Parietal lobe (tissue), 2 donors: ENCODE data around the gene TNFRSF9. TPM values are rescaled to one million over a fixed set of nuclear protein-coding genes. Genes with fewer than 3 reads are reported as not detected.

ENCODE experiments used
- small RNA-seq: library from RNA; depleted of rRNA; stranded (forward); fragments of <200 nt; gene quantifications from one replicate; pipeline ENCODE3, GENCODE V24; 2014; ENCODE audit warnings: low replicate concordance
- total RNA-seq: library from RNA; depleted of rRNA; stranded (reverse); fragments of >200 nt; gene quantifications from one replicate; pipeline ENCODE4 v1.2.3, GENCODE V29; 2014

The TNFRSF9 gene
- not detected for total RNA-seq

DNA sequence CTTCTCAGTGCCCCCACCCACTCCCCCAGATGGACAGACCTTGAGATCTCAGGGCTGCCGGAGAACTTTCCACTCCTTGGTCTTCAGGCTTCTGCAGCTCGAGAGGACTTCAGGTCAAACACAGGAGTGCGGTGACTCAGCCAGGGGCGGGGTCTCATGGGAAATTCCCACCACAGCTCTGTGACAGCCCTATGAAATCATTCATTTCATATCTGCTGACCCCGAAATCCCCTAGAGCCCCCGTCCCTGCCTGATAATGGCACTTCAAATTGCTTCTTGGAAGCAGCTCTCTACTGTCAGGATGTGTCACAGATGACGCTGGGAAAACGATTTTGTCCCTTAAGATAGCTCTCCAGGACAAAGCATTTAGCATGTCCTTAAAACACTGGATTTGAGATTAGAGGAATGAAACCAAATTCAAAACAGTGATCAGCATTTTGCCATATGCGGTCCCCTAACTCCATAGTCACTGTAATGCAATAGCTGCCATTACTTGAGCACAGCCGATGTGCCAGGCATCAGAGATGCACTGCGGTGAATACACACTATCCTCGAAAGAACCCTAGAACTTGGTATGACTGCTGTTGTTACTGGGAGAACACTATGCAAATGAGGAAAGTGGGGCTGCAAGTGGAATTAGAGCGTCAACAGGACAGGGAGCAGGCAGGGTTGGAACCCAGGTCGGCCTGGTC, at the start of gene TNFRSF9:
Gene TNFRSF9, minus strand, starts transcription at position 95 of the 692 bp plus-strand sequence. CDS start 845 bp downstream, outside the sequence.

GRCh38 chr1:7961216-7962013, 20.8 kb upstream of the TNFRSF9 start, which contains the start of gene PARK7:
TSS of gene PARK7 (plus strand) at chr1:7961711. CDS start at chr1:7962786, 1,075 bp downstream.

Small RNAs within 50 kb of the gene (small RNA-seq; reads per million reads assigned to genes)
- gene RF00019: not detected

Other genes starting within 250 kb of the TNFRSF9 start
- gene VAMP3, start 169.5 kb downstream of the TNFRSF9 start, total RNA-seq: 22.2 TPM
- 6.9 TPM for gene PER3, start 156.5 kb downstream of the TNFRSF9 start, total RNA-seq
- not detected for gene UTS2, start 87.8 kb downstream of the TNFRSF9 start, total RNA-seq
- 113 TPM for gene PARK7, start 20.9 kb upstream of the TNFRSF9 start, total RNA-seq
- 20.3 TPM for gene ERRFI1, start 85.5 kb upstream of the TNFRSF9 start, total RNA-seq